NCI-H2227 treated with DMSO at 0.1 percent for 48 hours (cell line): Measurements from ENCODE around the gene ESRRB.

Source experiments
- DNase-seq: peaks from one replicate; lab custom pipeline; 2025; lab: John Stamatoyannopoulos, UW

ESRRB gene

DNA sequence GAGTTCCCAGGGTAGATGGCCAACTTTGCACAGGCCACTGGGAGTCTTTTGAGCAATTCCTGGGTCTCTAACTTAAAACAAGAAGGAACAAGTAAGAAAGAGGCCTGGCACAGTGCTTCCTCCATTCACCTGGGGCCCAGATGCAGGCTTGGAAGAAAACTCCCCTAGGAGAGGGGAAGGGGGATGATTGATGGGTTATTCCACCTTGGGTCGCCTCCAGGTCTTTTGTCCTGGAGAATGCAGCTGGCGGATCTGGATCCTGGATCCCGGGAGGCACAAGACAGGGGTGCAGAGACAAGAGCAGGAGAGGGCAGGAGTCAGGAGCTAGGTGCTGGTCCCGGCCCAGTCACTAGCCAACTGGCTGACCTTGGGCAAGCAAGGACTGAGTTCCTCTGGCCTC, 74.5 kb downstream of the ESRRB start:
- DNase-seq, result no peak

DNA sequence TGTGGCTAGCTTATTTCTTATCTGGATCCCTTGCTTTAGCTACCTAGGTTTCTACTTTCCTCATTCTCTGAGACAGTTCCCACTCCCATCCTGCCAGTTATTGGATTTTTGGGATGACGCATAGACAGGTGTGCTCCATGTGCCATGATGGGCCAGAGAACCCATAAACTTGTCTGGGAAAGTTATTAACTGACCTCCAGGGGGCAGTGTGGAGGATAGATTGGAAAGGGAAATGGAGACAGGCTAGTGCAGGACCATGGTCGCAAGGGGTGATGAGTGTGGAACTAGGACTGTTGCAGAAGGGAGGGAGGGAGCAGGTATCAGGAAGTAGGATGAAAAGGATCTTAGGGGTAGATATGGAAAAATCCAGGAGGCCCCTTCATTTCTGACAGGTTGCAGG, 80.3 kb downstream of the ESRRB start:
- no peak for DNase-seq

DNA sequence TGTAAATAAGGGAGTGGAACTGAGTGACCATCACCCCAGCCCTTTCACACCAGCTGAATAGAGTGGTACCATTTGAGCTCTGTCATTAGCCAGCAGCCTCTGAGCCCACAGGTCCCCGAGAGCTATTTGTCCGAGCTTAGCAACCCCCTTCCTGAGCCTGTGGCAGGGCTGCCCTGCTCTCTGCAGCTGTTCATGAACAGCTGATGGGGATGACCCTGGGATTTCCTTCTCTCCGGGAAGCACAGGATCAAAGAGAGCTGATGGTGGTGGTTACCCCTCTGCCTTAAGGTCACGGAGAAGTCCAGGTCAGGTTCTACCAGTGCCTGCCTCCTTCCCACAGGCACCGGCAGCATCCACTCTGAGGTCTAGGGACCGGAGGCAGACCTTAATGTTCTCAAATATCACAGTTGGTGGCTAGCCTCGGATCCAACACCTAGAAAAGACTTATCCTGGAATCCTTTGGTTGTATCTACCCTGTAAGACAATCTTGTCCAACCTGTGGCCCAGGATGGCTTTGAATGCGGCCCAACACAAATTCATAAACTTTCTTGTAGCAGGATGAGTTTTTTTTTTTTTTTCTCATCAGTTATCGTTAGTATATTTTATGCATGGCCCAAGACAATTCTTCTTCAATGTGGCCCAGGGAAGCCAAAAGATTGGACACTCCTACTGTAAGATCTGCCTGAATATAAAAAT, 81.1 kb downstream of the ESRRB start:
- DNase-seq, result no peak

DNA sequence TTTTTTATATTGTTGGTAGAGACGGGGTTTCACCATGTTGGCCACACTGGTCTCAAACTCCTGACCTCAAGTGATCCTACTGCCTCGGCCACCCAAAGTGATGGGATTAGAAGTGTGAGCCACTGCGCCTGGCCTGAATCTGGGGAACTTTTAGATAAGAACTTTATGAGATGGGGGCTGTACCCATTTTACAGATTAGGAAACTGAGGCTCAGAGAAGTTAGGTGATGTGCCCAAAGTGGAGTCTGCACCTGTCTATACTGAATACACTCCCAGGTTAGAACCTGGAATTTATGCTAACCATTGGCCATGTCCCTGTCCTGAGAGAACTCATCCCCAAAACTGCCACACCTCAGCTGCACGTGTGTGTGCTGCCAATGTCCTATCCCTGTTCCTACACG, 81.9 kb downstream of the ESRRB start:
- no peak for DNase-seq

DNA sequence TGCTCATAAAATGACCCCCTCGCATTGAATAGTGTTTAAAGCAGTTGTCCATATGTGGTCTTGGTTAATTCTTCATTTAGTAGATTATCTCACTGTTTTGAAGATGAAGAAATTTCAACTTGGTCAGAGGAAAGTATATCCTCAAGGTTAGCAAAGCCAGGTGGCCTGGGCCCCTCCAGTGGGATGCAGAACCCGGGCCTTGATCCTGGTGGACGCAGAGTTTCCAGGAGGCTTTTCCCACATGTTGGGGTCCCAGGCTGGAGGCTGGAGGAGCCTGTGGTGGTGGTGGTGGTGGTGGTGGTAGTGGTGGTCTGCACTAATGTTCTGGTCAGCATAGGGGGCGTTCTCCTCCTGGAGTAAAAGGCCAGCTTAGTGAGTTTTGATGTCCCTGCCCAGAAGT, 85.9 kb downstream of the ESRRB start:
- no peak for DNase-seq

DNA sequence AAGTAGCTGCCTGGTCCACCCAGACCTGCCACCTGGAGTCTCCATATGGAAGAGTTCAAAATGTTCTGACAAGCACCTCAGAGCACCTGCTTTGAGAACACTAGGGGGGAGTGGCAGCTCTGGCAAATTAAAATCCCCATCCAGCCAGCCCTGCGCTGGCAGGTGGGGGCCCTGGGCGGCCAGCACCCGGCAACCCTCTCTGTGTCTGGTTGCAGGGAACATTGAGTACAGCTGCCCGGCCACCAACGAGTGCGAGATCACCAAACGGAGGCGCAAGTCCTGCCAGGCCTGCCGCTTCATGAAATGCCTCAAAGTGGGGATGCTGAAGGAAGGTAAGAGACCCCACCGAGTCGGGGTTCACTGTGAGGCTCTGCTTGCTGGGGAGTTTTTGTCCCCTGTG, 86.4 kb downstream of the ESRRB start:
- DNase-seq, result no peak

DNA sequence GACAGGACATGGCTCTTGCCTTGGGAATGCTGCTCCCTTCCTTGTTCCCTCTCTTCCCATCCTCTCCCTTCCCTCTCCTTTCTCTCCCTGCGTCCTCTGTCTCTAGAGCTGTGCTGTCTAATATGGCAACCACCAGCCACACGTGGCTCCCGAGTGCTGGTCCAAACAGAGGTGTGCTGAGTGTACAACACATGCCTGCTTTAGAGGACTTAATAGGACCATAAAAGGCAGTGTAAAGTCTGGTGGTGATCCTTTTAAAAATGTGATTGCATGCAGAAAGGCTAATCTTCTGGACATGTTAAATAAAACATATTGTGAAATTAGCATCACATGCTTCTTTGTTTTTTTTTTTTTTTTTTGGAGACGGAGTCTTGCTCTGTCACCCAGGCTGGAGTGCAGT, 87.2 kb downstream of the ESRRB start:
- DNase-seq, result no peak

DNA sequence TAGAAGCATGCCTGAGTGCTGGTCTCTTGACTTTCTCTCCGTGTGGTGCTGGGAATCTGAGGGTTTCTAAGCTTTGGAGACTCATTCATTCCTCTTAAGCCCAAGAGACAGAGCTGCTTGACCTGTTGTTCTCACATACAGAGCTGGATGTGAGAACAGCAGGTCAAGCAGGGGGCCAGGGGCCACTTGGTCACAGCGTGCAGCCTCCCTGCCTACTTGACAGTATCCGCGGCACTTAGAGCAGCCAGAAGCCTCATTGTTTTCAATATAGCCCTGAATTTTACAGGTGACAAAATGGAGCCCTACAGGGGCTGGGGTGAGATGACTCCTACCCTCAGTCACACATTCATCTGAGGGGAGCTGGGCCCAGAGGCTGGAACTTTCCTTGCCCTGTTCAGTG, 88.9 kb downstream of the ESRRB start:
- DNase-seq, result no peak

DNA sequence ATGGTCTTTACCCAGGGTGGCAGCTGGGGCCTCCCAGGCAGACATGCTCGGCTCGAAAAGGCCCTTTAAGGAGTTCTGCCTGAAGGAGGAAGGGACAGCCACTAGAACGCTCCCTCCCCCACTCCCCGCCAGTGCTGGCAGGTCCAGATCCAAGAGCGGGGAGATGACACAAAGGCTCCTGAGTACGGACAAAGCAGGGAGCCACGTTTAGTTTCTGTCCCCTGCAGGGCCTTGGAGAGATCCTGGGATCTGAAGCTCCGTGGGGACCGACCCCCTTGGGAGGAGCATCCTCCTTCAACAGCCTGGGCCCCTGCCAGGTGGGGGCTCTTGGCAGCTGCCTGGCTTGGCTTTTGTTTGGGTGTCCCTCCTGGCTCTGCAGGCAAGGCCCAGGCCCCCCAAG, 89.7 kb downstream of the ESRRB start:
- no peak for DNase-seq

DNA sequence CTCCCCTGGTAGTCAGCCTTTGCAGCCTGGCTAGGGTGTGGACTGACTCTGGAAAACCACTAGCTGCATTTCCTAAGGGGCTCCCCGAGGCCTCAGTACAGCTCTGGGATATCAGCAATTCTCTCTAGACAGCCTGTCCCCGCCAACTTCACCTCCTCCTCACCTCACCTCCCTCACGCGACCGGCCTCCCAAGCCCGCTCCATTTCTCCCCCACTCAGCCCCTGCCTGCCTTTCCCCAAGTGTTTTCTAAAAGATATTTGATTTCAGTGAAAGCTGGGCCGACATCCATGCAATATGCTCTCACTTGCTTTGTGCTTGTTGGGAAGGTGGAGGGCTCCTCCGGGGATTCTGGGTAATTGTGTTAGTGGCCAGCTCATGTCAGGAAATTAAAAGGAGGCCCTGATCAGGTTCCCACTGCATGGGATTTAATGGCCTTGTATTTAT, 91.8 kb downstream of the ESRRB start:
- no peak for DNase-seq

DNA sequence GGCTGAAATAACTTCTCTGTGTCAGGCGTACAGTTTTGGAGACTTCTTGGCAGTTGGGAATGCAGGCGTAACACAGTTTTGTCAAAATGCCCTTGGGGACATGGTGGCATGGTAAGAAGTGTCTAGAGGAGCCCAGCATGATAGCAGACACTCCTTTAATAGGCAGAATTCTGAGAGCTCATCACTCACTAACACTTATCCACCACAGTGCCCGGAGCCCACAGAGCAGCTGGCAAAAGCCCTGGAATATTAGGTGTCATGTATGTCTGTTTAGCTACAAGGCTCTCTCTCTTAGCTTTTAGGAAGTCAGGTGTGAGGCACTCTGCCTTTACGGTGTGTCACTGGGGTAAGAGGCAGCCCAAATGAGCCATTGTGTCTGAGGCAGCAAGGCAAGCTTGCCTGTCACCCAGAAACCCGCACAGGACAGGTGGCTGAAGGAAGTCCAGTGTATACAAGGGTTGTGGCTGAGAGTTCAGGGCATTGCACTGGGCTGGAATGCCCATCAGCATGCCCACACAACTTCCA, 96.3 kb downstream of the ESRRB start:
- DNase-seq, result no peak

DNA sequence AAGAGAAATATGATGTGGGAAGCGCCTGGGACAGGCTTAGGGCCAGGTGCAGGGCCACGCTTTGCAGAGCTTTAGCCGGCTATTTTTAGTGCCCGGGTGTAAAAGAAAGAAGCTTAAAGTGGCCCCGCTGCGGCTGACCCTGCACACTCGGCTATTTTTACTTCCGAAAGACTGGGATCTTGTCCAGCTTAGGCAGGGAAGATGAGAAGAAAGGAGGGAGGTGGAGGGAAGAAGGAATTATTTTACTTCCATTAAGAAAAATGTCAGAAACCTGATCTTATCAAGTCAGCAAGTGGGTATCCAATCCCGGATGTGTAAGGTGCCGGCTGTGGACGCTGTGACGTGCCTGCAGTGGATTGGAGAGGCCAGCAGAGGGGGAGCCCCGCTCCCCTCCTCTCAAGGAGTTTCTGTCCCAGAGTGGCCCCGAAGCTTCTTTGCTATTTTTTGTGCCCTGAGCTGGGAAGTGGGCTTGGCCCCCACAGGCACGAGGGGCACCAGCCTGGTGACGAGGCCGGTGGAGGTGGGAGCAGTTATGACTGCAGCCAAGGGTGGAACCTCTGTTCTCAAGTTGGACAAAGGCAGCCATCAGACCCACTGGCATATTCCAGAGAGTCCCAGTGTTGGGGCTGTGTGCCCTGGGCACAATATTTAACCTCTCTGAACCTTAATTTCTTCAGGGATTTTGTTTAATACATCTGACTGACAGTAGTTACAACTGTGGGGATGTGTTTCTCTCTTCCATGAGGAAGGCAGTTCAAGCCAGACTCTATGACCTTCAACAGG, 97.7 kb downstream of the ESRRB start:
- peak; percentile 39 for DNase-seq

DNA sequence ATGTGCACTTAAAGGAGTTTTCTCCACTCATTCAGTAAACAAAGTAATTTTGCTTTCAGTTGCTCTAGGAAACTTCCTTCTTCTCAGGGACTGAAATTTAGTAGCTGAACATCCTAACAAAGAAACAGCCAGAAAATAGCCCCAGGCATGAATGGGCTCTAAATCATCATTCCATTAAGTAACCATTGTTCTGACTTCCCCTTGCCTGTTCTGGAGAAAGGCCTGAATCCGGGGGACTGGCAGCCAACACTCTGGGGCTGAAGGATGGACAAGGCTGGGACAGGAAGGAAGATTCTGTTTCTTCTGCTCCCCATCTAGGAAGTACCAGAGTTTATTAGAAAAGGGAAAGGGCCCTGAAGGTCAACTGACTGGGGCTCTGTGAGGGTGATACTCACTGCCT, 104.5 kb downstream of the ESRRB start:
- no peak for DNase-seq

DNA sequence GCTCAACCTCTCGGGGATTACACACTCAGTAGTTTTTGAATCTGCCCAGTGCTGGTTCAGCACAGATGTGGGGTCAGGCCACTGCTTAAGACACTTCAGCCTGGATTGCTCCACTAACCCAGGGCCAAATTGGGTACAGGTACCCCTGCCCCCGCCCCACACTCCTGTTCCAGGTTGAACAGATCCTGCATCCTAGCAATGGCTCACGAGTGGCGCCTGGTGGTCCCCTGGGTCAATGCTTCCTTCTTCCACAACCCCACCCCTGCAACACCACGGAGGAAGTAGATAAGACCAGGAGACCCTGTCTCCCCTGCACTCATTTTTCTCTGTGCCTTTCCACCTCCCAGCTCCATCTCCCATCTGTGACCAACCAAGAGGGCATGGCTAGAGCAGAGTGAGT, 108.4 kb downstream of the ESRRB start:
- no peak for DNase-seq

DNA sequence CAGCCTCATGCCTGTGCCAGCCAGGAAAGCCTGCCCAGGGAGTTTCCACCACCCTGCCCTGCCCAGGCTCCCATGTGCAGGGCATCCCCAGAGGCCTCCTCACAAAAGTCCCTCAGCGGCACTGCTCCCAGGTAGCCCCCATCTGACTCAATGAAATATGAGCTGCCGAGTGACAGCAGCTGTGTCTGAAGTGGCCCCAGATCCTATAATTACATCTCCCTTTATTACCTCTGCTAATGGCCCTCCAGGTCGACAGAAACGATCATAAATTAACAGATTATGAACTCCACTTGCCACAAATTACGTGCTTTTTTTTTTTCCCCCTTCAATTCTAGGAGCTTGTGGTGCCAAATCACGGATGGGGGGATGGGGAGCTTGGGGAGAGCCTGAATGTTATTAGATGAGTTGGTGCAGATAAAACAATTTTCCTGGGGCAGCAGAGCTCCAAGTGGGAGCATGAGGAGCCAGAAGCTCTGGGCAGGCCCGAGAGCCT, 110.4 kb downstream of the ESRRB start:
- DNase-seq, result peak; percentile 94

DNA sequence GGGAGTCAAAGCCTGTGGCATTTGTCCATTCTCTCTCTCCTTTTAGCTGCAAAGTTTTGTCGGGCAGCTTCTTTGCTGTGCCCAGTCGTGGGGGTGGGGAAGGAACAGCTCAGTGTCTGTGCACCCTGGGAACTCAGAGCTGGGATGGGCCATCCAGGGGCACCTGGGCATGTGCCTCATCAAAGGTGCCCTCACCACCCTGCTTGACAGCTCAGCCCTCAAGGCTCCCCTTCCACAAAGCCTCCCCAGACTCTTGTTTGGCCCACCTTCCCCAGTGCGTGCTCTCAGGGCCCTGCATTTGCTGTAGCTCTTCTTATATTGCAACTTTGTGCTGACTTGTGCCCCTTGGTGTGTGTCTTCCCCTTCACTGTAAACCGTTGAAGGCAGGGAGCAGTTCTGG, 112.6 kb downstream of the ESRRB start:
- no peak for DNase-seq

DNA sequence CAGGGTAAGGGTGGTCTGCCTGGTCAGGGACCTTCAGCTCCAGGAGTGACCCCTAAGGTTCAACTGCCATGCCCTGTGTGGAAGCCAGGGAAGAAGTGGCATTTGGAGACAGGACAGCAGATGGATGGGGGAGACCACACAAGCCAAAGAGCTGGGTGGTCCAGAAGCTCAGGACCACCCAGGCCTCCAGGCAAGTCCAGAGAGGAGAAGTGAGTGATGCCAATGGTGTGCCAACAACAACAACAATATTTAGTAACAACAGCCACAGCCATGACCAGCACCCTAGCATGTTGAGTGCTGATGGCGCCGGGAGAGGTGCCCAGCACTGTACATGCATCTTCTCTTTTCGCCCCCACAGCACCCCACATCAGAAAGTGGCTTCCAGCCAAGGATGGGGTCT, 113.7 kb downstream of the ESRRB start:
- no peak for DNase-seq

DNA sequence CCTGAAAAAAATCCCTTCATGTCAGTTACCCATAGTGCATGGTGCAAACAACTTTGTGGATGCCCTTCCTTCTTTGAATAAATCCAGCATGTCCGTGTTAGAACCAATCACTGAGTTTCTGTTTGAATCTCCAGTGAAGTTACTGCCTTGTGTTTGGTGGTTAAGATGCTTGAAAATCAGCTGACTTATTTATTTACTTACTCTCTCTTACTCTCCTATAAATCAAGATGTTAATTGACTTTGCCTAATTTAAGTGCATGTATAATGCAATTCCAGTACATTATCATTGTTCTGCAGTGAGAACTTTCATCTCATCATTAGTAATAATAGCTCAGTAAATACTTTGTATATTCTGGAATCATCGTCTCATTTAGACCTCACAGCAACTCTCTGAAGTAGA, 114.2 kb downstream of the ESRRB start:
- DNase-seq, result no peak

DNA sequence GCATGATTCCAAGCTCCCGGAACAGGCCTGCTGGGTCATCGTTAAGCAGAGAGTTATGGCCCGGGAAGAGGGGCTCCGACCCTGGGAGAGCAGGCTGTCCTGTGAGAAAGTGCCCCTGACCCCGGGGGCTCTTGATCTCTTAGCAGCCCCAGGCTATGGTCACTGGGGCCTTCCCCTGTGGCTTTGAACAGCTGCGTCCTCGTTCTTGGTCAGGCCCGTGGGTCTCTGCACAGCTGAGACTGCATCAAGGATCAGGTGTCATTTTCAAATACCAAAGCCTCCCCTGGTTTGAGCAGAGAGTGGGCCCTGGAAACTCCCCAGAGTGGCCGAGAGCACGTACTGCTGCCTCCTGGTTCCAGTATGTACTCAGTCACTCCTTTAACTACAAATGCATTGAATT, 114.8 kb downstream of the ESRRB start:
- no peak for DNase-seq

DNA sequence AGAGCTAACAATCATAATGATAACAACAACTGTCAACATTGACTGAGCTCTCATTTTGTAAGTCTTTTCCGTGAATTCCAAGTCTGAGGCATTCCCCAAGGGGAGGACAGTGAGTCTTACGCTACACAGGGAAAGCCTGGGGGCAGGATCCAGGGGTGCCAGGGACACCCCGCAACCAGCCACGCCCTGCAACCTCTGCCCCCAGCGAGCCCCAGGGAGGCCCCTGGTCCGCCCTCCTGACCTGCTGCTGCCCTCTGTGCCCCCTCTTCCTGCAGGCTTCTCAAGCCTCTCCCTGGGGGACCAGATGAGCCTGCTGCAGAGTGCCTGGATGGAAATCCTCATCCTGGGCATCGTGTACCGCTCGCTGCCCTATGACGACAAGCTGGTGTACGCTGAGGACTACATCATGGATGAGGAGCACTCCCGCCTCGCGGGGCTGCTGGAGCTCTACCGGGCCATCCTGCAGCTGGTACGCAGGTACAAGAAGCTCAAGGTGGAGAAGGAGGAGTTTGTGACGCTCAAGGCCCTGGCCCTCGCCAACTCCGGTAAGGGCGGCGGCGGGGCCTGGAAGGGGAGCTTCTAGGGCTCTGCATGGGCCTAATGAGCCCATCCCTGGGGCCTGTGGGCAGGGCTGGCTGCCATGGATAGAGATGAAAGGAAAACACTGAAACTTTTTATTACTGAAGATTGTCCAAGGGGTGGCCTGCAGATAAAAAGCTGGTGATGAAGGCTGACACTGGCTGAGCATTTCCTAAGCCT, 115.4 kb downstream of the ESRRB start:
- DNase-seq, result no peak

DNA sequence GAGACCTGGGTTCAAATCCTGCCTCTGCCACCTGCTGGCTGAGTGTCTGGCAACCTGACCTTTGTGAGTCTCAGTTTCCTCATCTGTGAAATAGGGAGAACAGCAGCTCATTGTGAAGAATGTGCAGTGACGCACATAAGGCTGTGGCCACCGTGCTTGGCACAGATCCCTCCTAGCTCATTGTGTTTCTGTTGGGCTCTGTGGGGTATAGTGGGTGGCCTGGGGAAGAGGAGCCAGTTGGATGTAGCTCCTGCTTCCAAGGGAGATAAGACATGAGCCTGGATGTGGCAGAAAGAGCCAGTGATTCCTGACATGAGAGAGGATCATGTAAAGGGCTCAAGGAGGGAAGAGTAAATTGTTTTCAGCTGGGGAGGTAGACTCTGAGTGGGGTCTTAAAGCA, 120.0 kb downstream of the ESRRB start:
- DNase-seq, result no peak

DNA sequence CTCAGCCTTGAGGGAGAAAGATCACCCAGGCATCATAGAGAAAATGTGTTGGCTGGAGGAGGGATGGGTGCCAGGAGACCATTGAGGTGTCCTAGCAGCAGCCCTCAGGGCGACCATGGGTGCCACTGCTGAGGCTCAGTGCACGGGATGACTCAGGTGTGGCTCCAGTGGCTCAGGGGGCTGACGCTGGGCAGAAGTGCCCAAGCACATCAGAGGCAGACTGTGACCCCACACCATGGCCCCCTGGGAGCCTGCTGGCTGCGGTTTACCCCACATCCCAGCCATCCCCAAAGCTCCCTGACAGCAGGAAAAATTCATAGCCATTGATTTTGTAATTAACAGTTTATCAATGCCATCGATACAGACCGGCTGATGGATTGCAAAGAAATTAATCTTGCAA, 120.7 kb downstream of the ESRRB start:
- no peak for DNase-seq
